Stimulated activated naive CD8-positive, alpha-beta T cell treated with anti-CD3 and anti-CD28 coated beads, Interleukin-15, amount 100 ng/mL, for 72 hours (primary cell): Measurements from ENCODE around the gene RAI1.
A peak's percentile ranks its signal among the peaks of the same experiment; 100 is the strongest.
"Not testable (repeated sequence)": the region's sequence is repeated elsewhere in the genome, so short reads cannot be mapped to it uniquely, and the experiment has no call there.

Source experiments
- ATAC-seq: fragments of 150-1000 bp; cut with Tn5 transposase; 2 replicates; pipeline ENCODE4 v1.10.0; 2021; ENCODE audit warnings: mild to moderate bottlenecking, moderate library complexity
- DNase-seq, 2 donors: peaks; one replicate each; pipeline ENCODE4 v3.0.0; 2021 to 2022
- H3K27ac Mint-ChIP-seq, 2 donors: one replicate each; pipeline ENCODE4 v1.8.0; 2022; ENCODE audit warnings: mild to moderate bottlenecking in 2 of 2, mixed read lengths in 2 of 2, moderate library complexity in 2 of 2
- H3K27me3 Mint-ChIP-seq: one replicate; pipeline ENCODE4 v1.8.0; 2022; ENCODE audit warnings: mixed read lengths
- H3K4me1 Mint-ChIP-seq: one replicate; pipeline ENCODE4 v1.8.0; 2022; ENCODE audit warnings: mild to moderate bottlenecking, mixed read lengths
- H3K4me3 Mint-ChIP-seq, 2 donors: one replicate each; pipeline ENCODE4 v1.8.0; 2022; ENCODE audit warnings: mild to moderate bottlenecking in 2 of 2, mixed read lengths in 2 of 2, moderate library complexity in 1 of 2
- H3K9me3 Mint-ChIP-seq, 2 donors: one replicate each; pipeline ENCODE4 v1.8.0; 2022; ENCODE audit warnings: mixed read lengths in 2 of 2

RAI1 gene

GRCh38 chr17:17798010-17798556 lies 116.8 kb downstream of the RAI1 start:
- no peak overlapping the region for H3K27ac Mint-ChIP-seq
- no peaks in the 10 kb centered on the region for H3K27me3 Mint-ChIP-seq
- no peaks in the 10 kb centered on the region for H3K9me3 Mint-ChIP-seq
- ATAC-seq: peak; percentile 3
- peaks cover 19% of the 10 kb centered on the region for H3K4me1 Mint-ChIP-seq
- no peak overlapping the region for H3K4me3 Mint-ChIP-seq
- no peak for DNase-seq

- H3K27me3 Mint-ChIP-seq: no peaks in the 10 kb centered on the region
- DNase-seq (no peak), ATAC-seq (peak; percentile 5)
- H3K4me1 Mint-ChIP-seq: peaks cover 13% of the 10 kb centered on the region
- no peak overlapping the region for H3K27ac Mint-ChIP-seq
- no peaks in the 10 kb centered on the region for H3K9me3 Mint-ChIP-seq
- H3K4me3 Mint-ChIP-seq: no peak overlapping the region
Observed at GRCh38 chr17:17798573-17799255, 117.5 kb downstream of the RAI1 start.

GRCh38 chr17:17800504-17801021 lies 119.3 kb downstream of the RAI1 start:
- Mint-ChIP-seq H3K4me3 (no peak overlapping the region), H3K9me3 (no peaks in the 10 kb centered on the region), H3K27ac (peak overlapping the region in 1 of 2 donors; percentile 84), H3K27me3 (no peaks in the 10 kb centered on the region), H3K4me1 (peaks cover 14% of the 10 kb centered on the region)
- ATAC-seq (no peak), DNase-seq (no peak)

GRCh38 chr17:17801800-17802481 lies 120.7 kb downstream of the RAI1 start:
- Mint-ChIP-seq H3K27me3 (no peaks in the 10 kb centered on the region), H3K9me3 (no peaks in the 10 kb centered on the region), H3K4me3 (no peak overlapping the region), H3K27ac (peak overlapping the region in 1 of 2 donors; percentile 34), H3K4me1 (peaks cover 20% of the 10 kb centered on the region)
- no peak for ATAC-seq
- DNase-seq: no peak

GRCh38 chr17:17804007-17804406 lies 122.7 kb downstream of the RAI1 start:
- Mint-ChIP-seq H3K27ac (peak overlapping the region in 1 of 2 donors; percentile 68), H3K27me3 (no peaks in the 10 kb centered on the region), H3K9me3 (no peaks in the 10 kb centered on the region), H3K4me1 (peaks cover 28% of the 10 kb centered on the region), H3K4me3 (no peak overlapping the region)
- ATAC-seq (no peak), DNase-seq (no peak)

GRCh38 chr17:17805575-17805974 lies 124.3 kb downstream of the RAI1 start:
- Mint-ChIP-seq H3K4me3 (peak overlapping the region in 1 of 2 donors; percentile 17), H3K27ac (peak overlapping the region; percentile 49 to 82), H3K4me1 (peaks cover 42% of the 10 kb centered on the region), H3K27me3 (no peaks in the 10 kb centered on the region), H3K9me3 (no peaks in the 10 kb centered on the region)
- DNase-seq (no peak), ATAC-seq (no peak)

GRCh38 chr17:17806035-17806434 lies 124.8 kb downstream of the RAI1 start:
- Mint-ChIP-seq H3K27me3 (no peaks in the 10 kb centered on the region), H3K4me1 (peaks cover 44% of the 10 kb centered on the region), H3K27ac (peak overlapping the region in 1 of 2 donors; percentile 82), H3K9me3 (no peaks in the 10 kb centered on the region), H3K4me3 (no peak overlapping the region)
- ATAC-seq: no peak
- DNase-seq: no peak

GRCh38 chr17:17806611-17807274 lies 125.5 kb downstream of the RAI1 start:
- Mint-ChIP-seq H3K9me3 (no peaks in the 10 kb centered on the region), H3K27ac (peak overlapping the region in 1 of 2 donors; percentile 86), H3K27me3 (no peaks in the 10 kb centered on the region), H3K4me3 (no peak overlapping the region), H3K4me1 (peaks cover 49% of the 10 kb centered on the region)
- DNase-seq: no peak
- ATAC-seq: no peak

- ATAC-seq (no peak), DNase-seq (no peak)
- Mint-ChIP-seq H3K9me3 (no peaks in the 10 kb centered on the region), H3K27ac (peak overlapping the region in 1 of 2 donors; percentile 94), H3K27me3 (no peaks in the 10 kb centered on the region), H3K4me3 (no peak overlapping the region), H3K4me1 (peaks cover 56% of the 10 kb centered on the region)
Observed at GRCh38 chr17:17807440-17807839, 126.2 kb downstream of the RAI1 start.

GRCh38 chr17:17808200-17808599 lies 126.9 kb downstream of the RAI1 start:
- Mint-ChIP-seq H3K4me1 (peaks cover 64% of the 10 kb centered on the region), H3K27ac (peak overlapping the region in 1 of 2 donors; percentile 84)
- not testable (repeated sequence) for H3K4me3 Mint-ChIP-seq, ATAC-seq, H3K27me3 Mint-ChIP-seq, H3K9me3 Mint-ChIP-seq, DNase-seq

GRCh38 chr17:17808706-17809432 lies 127.6 kb downstream of the RAI1 start:
- Mint-ChIP-seq H3K27ac (peak overlapping the region; percentile 25 to 84), H3K4me3 (peak overlapping the region; percentile 36 to 60)
- peak; percentile 51 to 61 for DNase-seq

GRCh38 chr17:17809531-17810083 lies 128.3 kb downstream of the RAI1 start:
- no peak overlapping the region for H3K27ac Mint-ChIP-seq
- peaks cover 74% of the 10 kb centered on the region for H3K4me1 Mint-ChIP-seq
- no peaks in the 10 kb centered on the region for H3K9me3 Mint-ChIP-seq
- H3K27me3 Mint-ChIP-seq: no peaks in the 10 kb centered on the region
- peak; percentile 11 for ATAC-seq
- H3K4me3 Mint-ChIP-seq: peak overlapping the region in 1 of 2 donors; percentile 26
- no peak for DNase-seq

More at GRCh38 chr17:17808706-17809432, 127.6 kb downstream of the RAI1 start:
- ATAC-seq: peak; percentile 75
- Mint-ChIP-seq H3K4me1 (peaks cover 67% of the 10 kb centered on the region), H3K9me3 (no peaks in the 10 kb centered on the region), H3K27me3 (no peaks in the 10 kb centered on the region)

GRCh38 chr17:17810084-17810894 lies 129.0 kb downstream of the RAI1 start:
- DNase-seq: no peak
- no peak for ATAC-seq
- H3K27me3 Mint-ChIP-seq: no peaks in the 10 kb centered on the region
- H3K4me1 Mint-ChIP-seq: peaks cover 77% of the 10 kb centered on the region
- no peak overlapping the region for H3K4me3 Mint-ChIP-seq
- H3K9me3 Mint-ChIP-seq: no peaks in the 10 kb centered on the region
- no peak overlapping the region for H3K27ac Mint-ChIP-seq

GRCh38 chr17:17810895-17811248 lies 129.6 kb downstream of the RAI1 start:
- Mint-ChIP-seq H3K4me3 (no peak overlapping the region), H3K9me3 (no peaks in the 10 kb centered on the region), H3K27ac (no peak overlapping the region), H3K4me1 (peaks cover 78% of the 10 kb centered on the region), H3K27me3 (no peaks in the 10 kb centered on the region)
- DNase-seq (no peak), ATAC-seq (no peak)
